AG04450 (cell line): ENCODE data around the gene CLPX. TPM values are rescaled to one million over a fixed set of nuclear protein-coding genes. Genes with fewer than 3 reads are reported as not detected.
A peak's percentile ranks its signal among the peaks of the same experiment; 100 is the strongest.

Experiments
- CTCF ChIA-PET: fragments of 300-600, 350-600 bp; formaldehyde crosslinking; extraction: SDS; loops from one replicate; lab custom pipeline; 2022; ENCODE audit warnings: antibody characterized with exemption, inconsistent platforms; lab: Charles Lee
- POLR2A ChIA-PET: fragments of 350-600 bp; formaldehyde crosslinking; extraction: SDS; loops from one replicate; lab custom pipeline; 2021; ENCODE audit warnings: antibody characterized with exemption, inconsistent platforms; lab: Yijun Ruan, JAX
- DNase-seq: peaks from one replicate; pipeline ENCODE4 v3.0.0-alpha.2; 2011; ENCODE audit warnings: low read depth, low spot score
- H3K27ac ChIP-seq: one replicate; pipeline ENCODE4 v1.5.1; 2012; ENCODE audit warnings: low read depth, low read length, control low read depth
- H3K27me3 ChIP-seq: one replicate; pipeline ENCODE4 v1.6.0; 2012; ENCODE audit warnings: low read length; ENCODE audit not compliant: control insufficient read depth, insufficient read depth
- H3K4me3 ChIP-seq: 2 replicates; pipeline ENCODE4 v1.5.1; 2011; ENCODE audit warnings: mild to moderate bottlenecking, low read depth, low read length, control low read depth
- H3K9me3 ChIP-seq: 2 replicates; pipeline ENCODE4 v1.5.1; 2012; ENCODE audit warnings: low read length; ENCODE audit not compliant: control insufficient read depth, insufficient read depth
- polyA plus RNA-seq: library from polyadenylated mRNA; depleted of rRNA; stranded (reverse); fragments of >200 nt; gene quantifications from 2 replicates; pipeline ENCODE4 v1.2.3, GENCODE V29; 2011
- TF ChIP-seq, protein P1 (sequence below): IDR thresholded peaks from 2 replicates; pipeline ENCODE4 v1.5.1; 2011; ENCODE audit warnings: low read depth, low read length, control low read depth, inconsistent platforms

CLPX gene
- polyA plus RNA-seq, 1 experiment: 58.3 TPM

GRCh38 chr15:65134538-65134937 is 50.6 kb downstream of the CLPX start:
- ChIA-PET CTCF (interaction anchor here (1.3 kb wide), 1 partner anchor 80 kb away, joined by 6 read pairs; no protein-coding TSS in a partner anchor), POLR2A (interaction anchor here (1.1 to 1.6 kb wide), 2 partner anchors 51 to 170 kb away, joined by 4 to 5 read pairs; partner anchors contain the start of genes CLPX and RNU5B-1)
- DNase-seq: no peak
- Histone ChIP-seq H3K27me3 (no peaks in the 10 kb centered on the region), H3K9me3 (peaks cover 4% of the 10 kb centered on the region; the same call in 1 of the 2 replicates), H3K27ac (no peak overlapping the region), H3K4me3 (no peak overlapping the region)
- TF ChIP-seq, protein P1, sequence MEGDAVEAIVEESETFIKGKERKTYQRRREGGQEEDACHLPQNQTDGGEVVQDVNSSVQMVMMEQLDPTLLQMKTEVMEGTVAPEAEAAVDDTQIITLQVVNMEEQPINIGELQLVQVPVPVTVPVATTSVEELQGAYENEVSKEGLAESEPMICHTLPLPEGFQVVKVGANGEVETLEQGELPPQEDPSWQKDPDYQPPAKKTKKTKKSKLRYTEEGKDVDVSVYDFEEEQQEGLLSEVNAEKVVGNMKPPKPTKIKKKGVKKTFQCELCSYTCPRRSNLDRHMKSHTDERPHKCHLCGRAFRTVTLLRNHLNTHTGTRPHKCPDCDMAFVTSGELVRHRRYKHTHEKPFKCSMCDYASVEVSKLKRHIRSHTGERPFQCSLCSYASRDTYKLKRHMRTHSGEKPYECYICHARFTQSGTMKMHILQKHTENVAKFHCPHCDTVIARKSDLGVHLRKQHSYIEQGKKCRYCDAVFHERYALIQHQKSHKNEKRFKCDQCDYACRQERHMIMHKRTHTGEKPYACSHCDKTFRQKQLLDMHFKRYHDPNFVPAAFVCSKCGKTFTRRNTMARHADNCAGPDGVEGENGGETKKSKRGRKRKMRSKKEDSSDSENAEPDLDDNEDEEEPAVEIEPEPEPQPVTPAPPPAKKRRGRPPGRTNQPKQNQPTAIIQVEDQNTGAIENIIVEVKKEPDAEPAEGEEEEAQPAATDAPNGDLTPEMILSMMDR: no peak

GRCh38 chr15:65133548-65134200 is 51.5 kb downstream of the CLPX start, which contains the start of gene PDCD7:
TSS of gene PDCD7 (minus strand) at chr15:65133808. CDS start at chr15:65133781, 27 bp downstream.
- Histone ChIP-seq H3K27me3 (no peaks in the 10 kb centered on the region), H3K4me3 (peak within 1 kb of the TSS; percentile 76), H3K9me3 (peaks cover 4% of the 10 kb centered on the region; the same call in 1 of the 2 replicates), H3K27ac (peak within 1 kb of the TSS; percentile 39)
- ChIA-PET CTCF (interaction anchor here (1.0 to 1.3 kb wide), 2 partner anchors 79 to 100 kb away, joined by 3 to 6 read pairs; no protein-coding TSS in a partner anchor), POLR2A (interaction anchor here (0.6 to 1.6 kb wide), 3 partner anchors 52 to 171 kb away, joined by 3 to 5 read pairs (median 4); partner anchors contain the start of genes CLPX and RNU5B-1)
- peak; percentile 54 for DNase-seq
- TF ChIP-seq, protein P1: no peak

DNA sequence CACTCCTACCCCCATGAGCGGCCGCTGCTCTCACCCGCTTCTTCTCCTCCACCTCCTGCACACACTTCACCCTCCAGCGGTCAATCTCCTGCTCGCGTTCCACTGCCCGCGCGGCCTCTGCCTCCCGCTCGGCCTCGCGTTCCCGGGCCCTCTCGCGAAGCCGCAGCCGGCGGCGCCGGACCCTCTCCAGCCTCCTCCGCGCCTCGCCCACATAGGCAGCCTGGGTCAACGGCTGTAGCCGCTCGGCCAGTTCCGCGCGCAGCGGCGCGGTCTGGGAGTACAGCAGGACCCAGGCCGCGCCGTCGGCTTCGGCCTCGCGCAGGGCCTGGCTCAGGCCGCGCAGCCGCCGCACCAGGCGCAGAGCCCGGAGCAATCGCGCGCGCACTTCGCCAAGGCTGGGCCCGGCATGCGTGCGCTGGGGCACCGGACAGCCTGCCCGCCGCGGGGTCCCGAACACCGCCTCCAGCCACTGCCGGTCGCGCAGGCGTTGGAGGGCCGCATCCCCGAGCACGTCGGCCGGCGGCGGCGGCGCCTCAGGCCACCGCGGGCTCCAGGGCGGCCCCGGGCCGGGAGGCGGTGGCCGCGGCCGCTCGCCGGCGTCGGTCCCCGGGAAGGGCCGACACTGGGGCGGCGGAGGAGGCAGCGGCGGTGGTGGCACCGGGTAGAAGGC is 52.1 kb downstream of the CLPX start:
- Histone ChIP-seq H3K4me3 (peak overlapping the region; percentile 76), H3K27ac (no peak overlapping the region), H3K27me3 (no peaks in the 10 kb centered on the region), H3K9me3 (peaks cover 4% of the 10 kb centered on the region; the same call in 1 of the 2 replicates)
- ChIA-PET CTCF (interaction anchor here (1.0 to 1.3 kb wide), 2 partner anchors 78 to 99 kb away, joined by 3 to 6 read pairs; no protein-coding TSS in a partner anchor), POLR2A (interaction anchor here (0.6 to 1.6 kb wide), 3 partner anchors 52 to 534 kb away, joined by 4 to 7 read pairs (median 5); partner anchors contain the start of genes CLPX and RNU5B-1)
- TF ChIP-seq, protein P1: no peak
- DNase-seq: peak; percentile 7

GRCh38 chr15:65130941-65131340 is 54.2 kb downstream of the CLPX start:
- Histone ChIP-seq H3K27ac (no peak overlapping the region), H3K4me3 (no peak overlapping the region), H3K9me3 (no peaks in the 10 kb centered on the region), H3K27me3 (no peaks in the 10 kb centered on the region)
- POLR2A ChIA-PET: no interaction called here
- no peak for DNase-seq
- CTCF ChIA-PET: no interaction called here
- TF ChIP-seq, protein P1: no peak
